CD4-positive, alpha-beta T cell treated with Interleukin-4 for 1 hour (primary cell): ENCODE measurements around the gene GPC4.

Experiments used
- DNase-seq, 2 donors: peaks; one replicate each; pipeline ENCODE4 v3.0.0-alpha.2; 2020 to 2022

Gene GPC4

GRCh38 chrX:133415276-133416105, at the start of gene GPC4:
TSS of gene GPC4 (minus strand) at chrX:133415489. CDS start at chrX:133414965, 524 bp downstream.
- DNase-seq = no peak

- no peak for DNase-seq
Observed at GRCh38 chrX:133461231-133461630, 45.9 kb upstream of the GPC4 start.

- no peak for DNase-seq
Observed at GRCh38 chrX:133454924-133455323, 39.6 kb upstream of the GPC4 start.

GRCh38 chrX:133454491-133454914, 39.2 kb upstream of the GPC4 start:
- DNase-seq = no peak

- no peak for DNase-seq
Observed at GRCh38 chrX:133448512-133449076, 33.3 kb upstream of the GPC4 start.

- DNase-seq = no peak
Observed at GRCh38 chrX:133444952-133445831, 29.9 kb upstream of the GPC4 start.

GRCh38 chrX:133444196-133444595, 28.9 kb upstream of the GPC4 start:
- no peak for DNase-seq

GRCh38 chrX:133440797-133441163, 25.5 kb upstream of the GPC4 start:
- no peak for DNase-seq

GRCh38 chrX:133440081-133440796, 24.9 kb upstream of the GPC4 start:
- DNase-seq = no peak

GRCh38 chrX:133437766-133438165, 22.5 kb upstream of the GPC4 start:
- no peak for DNase-seq

- no peak for DNase-seq
Observed at GRCh38 chrX:133437356-133437755, 22.1 kb upstream of the GPC4 start.

GRCh38 chrX:133435544-133436124, 20.3 kb upstream of the GPC4 start:
- no peak for DNase-seq

GRCh38 chrX:133434197-133434820, 19.0 kb upstream of the GPC4 start:
- DNase-seq = no peak

GRCh38 chrX:133419911-133420310, 4.6 kb upstream of the GPC4 start:
- DNase-seq = no peak

GRCh38 chrX:133418588-133418987, 3.3 kb upstream of the GPC4 start:
- no peak for DNase-seq

GRCh38 chrX:133417364-133417763, 2.1 kb upstream of the GPC4 start:
- no peak for DNase-seq

- DNase-seq = no peak
Observed at GRCh38 chrX:133414406-133415275, 648 bp downstream of the GPC4 start.

GRCh38 chrX:133413218-133413925, 1.9 kb downstream of the GPC4 start:
- no peak for DNase-seq

- DNase-seq = no peak
Observed at GRCh38 chrX:133412665-133413064, 2.6 kb downstream of the GPC4 start.

GRCh38 chrX:133412246-133412645, 3.0 kb downstream of the GPC4 start:
- no peak for DNase-seq
